Stimulated activated CD8-positive, alpha-beta memory T cell treated with anti-CD3 and anti-CD28 coated beads, Interleukin-2, amount 100 ng/mL, for 48 hours (primary cell): Measurements from ENCODE around the gene IFNL2.
A peak's percentile ranks its signal among the peaks of the same experiment; 100 is the strongest.
"Not testable (repeated sequence)": the region's sequence is repeated elsewhere in the genome, so short reads cannot be mapped to it uniquely, and the experiment has no call there.

Experiments
- DNase-seq, 2 donors: peaks; one replicate each; pipeline ENCODE4 v3.0.0-alpha.2; 2020; ENCODE audit warnings: low read depth in 2 of 2

Gene IFNL2

GRCh38 chr19:39268085-39268484 lies at the start of gene IFNL2:
Gene IFNL2 (plus strand): TSS chr19:39268396. CDS start chr19:39268569, 173 bp downstream.
- DNase-seq, result not testable (repeated sequence)

- not testable (repeated sequence) for DNase-seq
These were observed 49.1 kb upstream of the IFNL2 start for GRCh38 chr19:39219108-39219507.

GRCh38 chr19:39223703-39224279 lies 44.4 kb upstream of the IFNL2 start:
- DNase-seq, result no peak

GRCh38 chr19:39224910-39225309 lies 43.3 kb upstream of the IFNL2 start:
- DNase-seq, result no peak

- DNase-seq, result no peak
These were observed 38.0 kb upstream of the IFNL2 start for GRCh38 chr19:39230096-39230764.

- no peak for DNase-seq
These were observed 35.5 kb upstream of the IFNL2 start for GRCh38 chr19:39232708-39233107.

GRCh38 chr19:39236527-39236926 lies 31.7 kb upstream of the IFNL2 start:
- no peak for DNase-seq

- DNase-seq, result peak in 1 of 2 donors; percentile 28
These were observed 30.7 kb upstream of the IFNL2 start for GRCh38 chr19:39237200-39238184.

- DNase-seq, result no peak
These were observed 30.0 kb upstream of the IFNL2 start for GRCh38 chr19:39238209-39238608.

GRCh38 chr19:39238944-39239343 lies 29.3 kb upstream of the IFNL2 start:
- no peak for DNase-seq

GRCh38 chr19:39240421-39240820 lies 27.8 kb upstream of the IFNL2 start:
- DNase-seq, result no peak

- DNase-seq, result not testable (repeated sequence)
These were observed 24.5 kb upstream of the IFNL2 start for GRCh38 chr19:39243741-39244140.

GRCh38 chr19:39244410-39245100 lies 23.6 kb upstream of the IFNL2 start, which contains the start of gene IFNL3:
Gene IFNL3 (minus strand): TSS chr19:39245006. CDS start chr19:39244967, 39 bp downstream.
- DNase-seq, result not testable (repeated sequence)

GRCh38 chr19:39245166-39245565 lies 23.0 kb upstream of the IFNL2 start:
- DNase-seq, result not testable (repeated sequence)

- DNase-seq, result peak in 1 of 2 donors; percentile 33
These were observed 21.1 kb upstream of the IFNL2 start for GRCh38 chr19:39246951-39247669.

- no peak for DNase-seq
These were observed 20.2 kb upstream of the IFNL2 start for GRCh38 chr19:39247701-39248664.

GRCh38 chr19:39248806-39249205 lies 19.4 kb upstream of the IFNL2 start, which contains the start of gene IFNL4:
Gene IFNL4 (minus strand): TSS chr19:39248856.
- no peak for DNase-seq

- DNase-seq, result no peak
These were observed 17.1 kb upstream of the IFNL2 start for GRCh38 chr19:39251081-39251480.

- DNase-seq, result no peak
These were observed 16.4 kb upstream of the IFNL2 start for GRCh38 chr19:39251846-39252245.

GRCh38 chr19:39252458-39252857 lies 15.7 kb upstream of the IFNL2 start:
- DNase-seq, result no peak
